Body of pancreas (tissue), 4 donors: ENCODE measurements around the gene NME2.
A peak's percentile ranks its signal among the peaks of the same experiment; 100 is the strongest.

Experiments
- CTCF ChIP-seq, 7 experiments: fragments of 450-650 bp in 4 of 7; fragments of 200-600 bp in 3 of 7; sonication (generic) in 3 of 7; IDR thresholded peaks; one replicate each; pipeline ENCODE4 v1.5.1; 2016 to 2019; ENCODE audit warnings: antibody characterized with exemption in 7 of 7
- POLR2A ChIP-seq, 3 donors: fragments of 450-650 bp; IDR thresholded peaks; one replicate each; pipeline ENCODE4 v1.6.1; 2016; ENCODE audit warnings: antibody characterized with exemption in 3 of 3, mild to moderate bottlenecking in 2 of 3

- TF ChIP-seq CTCF (IDR thresholded peaks at IDR 0.05) (peak; percentile 71 to 98 (median 96)), POLR2A (IDR thresholded peaks at IDR 0.05) (peak in 2 of 3 donors; percentile 76 to 83)
Observed at GRCh38 chr17:51153210-51154072, 12.8 kb upstream of the NME2 start, which contains the start of gene NME1.
